HG02852 (cell line): Measurements from ENCODE around the gene PHLDB3.

Experiments used
- ATAC-seq: cut with Tn5 transposase; IDR thresholded peaks from one replicate; pipeline ENCODE4 v1.9.1; 2021; ENCODE audit warnings: mild to moderate bottlenecking, moderate library complexity; ENCODE audit not compliant: unreplicated experiment

The PHLDB3 gene

GRCh38 chr19:43471091-43471490, 33.5 kb downstream of the PHLDB3 start:
- ATAC-seq = no peak

DNA sequence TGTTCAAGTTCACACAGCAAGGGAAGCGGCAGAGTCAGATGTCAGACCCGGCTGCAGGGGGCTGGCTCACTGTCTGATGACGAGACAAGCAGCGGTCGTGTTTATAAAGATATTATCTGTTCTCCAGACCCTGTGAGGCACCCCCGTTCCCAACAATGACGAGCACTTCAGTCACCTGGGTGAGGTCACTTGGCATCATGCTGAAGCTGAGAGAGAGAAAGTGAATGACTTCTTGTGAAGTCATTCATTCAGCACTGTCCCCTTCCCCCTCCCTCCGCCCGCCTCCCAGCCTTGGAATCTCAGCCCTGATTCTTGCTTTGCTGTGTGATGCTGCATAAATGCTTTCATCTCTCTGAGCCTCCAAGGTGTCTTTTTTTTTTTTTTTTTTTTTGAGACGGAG, 34.3 kb downstream of the PHLDB3 start:
- no peak for ATAC-seq

GRCh38 chr19:43469160-43469480, 35.4 kb downstream of the PHLDB3 start:
- no peak for ATAC-seq

GRCh38 chr19:43468354-43469159, 36.0 kb downstream of the PHLDB3 start:
- ATAC-seq = no peak

DNA sequence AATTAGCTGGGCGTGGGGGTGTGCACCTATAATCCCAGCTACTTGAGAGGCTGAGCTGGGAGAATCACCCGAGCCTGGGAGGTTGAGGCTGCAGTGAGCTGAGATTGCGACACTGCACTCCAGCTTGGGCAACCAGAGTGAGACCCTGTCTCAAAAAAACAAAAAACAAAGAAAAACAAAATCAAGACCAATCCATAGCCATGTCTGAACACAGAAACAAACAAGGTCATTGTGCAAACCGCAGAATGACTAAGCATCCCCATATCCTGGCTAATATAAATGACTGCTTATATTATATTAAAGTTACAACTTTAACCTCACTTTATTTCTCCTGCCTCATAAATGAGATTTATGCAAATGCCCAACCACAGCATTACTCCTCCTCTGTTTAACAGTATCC, 36.8 kb downstream of the PHLDB3 start:
- ATAC-seq = no peak

- ATAC-seq = no peak
Observed at GRCh38 chr19:43467276-43467675, 37.3 kb downstream of the PHLDB3 start.

GRCh38 chr19:43466793-43467192, 37.8 kb downstream of the PHLDB3 start:
- ATAC-seq = no peak

DNA sequence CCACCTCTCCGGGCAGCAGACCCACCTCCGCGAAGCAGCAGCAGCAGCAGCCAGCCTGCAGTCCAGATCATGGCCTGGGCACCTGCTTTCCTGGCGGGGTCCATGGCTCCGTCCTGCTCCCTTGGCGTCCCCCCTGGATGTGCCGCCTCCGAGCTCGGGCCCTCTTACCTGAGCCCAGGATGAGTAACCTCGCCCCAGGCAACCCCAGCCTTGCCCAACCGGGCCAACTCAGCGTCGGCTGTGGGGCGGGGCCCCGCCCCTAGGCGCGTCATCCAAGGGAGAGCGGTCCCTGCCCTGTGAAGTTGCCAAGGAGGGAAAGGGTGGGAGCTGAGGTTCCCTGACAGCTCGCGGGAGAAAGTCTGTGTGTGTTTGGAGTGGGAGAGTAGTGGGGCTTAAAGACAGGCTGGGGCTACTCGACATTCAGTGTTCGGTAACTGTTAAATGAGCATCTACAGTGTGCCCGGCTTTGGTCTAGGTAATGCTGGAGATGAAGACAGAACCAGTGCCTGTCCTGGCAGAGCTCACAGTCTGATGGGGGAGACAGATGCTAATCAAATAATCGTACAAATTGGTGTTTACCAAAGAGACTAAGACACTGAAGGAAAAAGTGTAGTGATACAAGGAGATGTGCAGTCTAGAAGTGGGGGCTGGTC, 39.0 kb downstream of the PHLDB3 start, which contains the start of gene LYPD3:
LYPD3 (minus strand) TSS at position 141 of the 653 bp plus-strand sequence; CDS start at position 104, 37 bp downstream.
- ATAC-seq = no peak

DNA sequence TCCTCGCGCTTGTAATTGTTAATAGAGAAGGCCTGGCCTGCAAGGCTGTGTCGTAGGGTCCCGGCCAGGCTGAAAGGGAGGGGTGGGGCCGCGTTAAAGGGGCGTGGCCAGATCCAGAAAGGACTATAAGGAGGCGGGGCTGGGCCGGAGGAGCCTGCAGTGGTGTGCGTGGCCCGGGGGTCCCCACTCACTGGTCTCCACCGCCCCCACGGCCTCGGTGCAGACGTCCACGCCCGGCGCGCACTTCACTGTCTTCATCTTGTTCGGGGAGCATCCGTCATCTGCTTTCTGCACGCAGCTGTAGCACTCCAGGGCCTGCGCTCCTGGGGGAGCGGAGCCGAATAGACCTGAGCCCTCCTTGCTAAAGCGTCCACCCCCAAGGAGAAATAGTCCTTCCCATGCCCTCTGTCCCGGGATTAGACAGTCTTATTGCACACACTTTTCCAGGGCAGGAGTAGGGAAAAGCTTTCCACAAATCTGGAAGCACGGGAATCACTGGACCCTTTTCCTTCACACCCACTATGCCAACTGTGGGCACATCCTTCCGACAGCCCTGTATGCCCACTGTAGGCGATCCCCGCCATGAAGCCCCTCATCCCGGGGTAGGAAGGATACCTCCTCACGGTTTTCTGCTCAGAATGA, 40.3 kb downstream of the PHLDB3 start:
- ATAC-seq = peak; percentile 34

DNA sequence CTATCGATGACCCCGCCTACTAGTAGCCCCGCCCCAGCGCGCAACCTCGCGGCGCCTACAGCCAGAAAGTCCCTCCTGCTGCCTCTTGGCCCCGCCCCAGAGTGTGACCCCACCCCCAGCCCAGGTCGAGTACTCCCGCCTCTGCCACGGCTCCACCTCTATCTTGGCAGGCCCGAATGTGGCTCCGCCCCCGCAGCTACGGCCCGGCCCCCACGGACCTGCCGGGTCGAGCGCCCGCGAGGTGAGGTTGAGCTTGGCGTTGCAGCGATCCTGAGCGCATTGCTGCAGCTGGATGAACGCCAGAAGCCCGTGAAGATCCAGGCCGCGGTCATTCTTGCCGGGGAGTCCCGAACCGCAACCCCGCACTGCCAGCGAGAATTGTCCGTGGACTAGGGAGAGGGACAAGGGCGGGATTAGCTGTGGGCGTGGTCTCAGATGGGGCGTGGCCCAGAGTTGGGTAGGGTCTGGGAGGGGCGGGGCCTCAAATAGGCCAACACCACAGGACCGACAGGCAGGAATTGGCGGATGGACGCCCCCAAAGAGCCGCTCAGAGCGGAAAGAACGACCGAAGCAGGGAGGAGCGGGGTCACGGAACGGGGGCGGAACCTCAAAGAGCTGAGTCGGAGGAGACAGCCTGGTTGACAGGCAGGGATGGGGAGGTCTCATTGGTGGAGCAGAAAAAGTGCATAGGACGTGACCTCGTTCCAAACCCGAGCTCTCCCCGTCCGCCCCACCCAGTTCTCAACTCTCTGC, 41.0 kb downstream of the PHLDB3 start:
- peak; percentile 81 for ATAC-seq

DNA sequence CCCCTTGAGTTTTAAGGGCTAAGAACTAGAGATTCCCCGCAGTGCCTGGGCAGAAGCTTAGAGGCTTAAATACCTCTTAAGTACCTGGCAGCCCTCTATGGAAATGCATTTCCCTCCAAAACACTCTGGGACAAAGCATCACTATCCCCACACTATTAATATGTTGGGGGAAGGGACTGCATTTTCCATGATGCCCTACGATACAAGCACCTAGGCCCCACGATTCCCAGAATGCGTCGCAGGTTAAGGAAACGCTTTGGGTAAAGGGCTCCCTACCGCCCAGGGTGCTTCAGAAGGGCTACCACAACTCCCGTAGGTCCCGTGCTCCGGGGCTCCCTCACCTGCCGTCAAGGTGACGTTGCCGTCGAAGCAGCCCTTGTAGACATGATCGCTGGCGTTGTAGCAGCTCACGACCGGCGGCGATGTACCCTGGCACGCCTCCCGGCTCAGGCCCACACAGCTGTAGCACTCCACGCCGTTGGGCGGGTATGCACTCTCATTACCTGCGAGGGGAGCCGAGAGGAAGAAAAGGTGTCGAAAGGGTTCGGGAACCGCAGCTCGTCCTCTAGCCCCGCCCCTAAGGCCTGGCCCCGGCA, 41.7 kb downstream of the PHLDB3 start:
- ATAC-seq = no peak

DNA sequence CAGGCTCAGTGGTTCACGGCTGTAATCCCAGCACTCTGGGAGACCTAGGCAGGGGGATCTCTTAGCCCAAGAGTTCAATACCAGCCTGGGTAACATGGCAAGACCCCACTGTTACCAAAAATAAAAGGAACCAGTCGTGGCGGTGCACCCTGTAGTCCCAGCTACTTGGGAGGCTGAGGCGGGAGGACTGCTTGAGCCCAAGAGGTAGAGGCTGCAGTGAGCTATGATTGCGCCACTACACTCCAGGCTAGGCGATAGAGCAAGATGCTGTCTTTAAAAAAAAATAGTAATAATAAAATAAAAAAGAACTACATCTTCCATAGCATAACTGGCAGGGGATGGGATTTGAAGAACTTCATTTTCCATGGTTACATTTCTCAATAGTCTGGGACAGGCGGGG, 42.2 kb downstream of the PHLDB3 start:
- ATAC-seq = no peak

GRCh38 chr19:43461303-43461702, 43.2 kb downstream of the PHLDB3 start:
- no peak for ATAC-seq

- no peak for ATAC-seq
Observed at GRCh38 chr19:43460362-43461016, 44.1 kb downstream of the PHLDB3 start.

- no peak for ATAC-seq
Observed at GRCh38 chr19:43457809-43458208, 46.7 kb downstream of the PHLDB3 start.

DNA sequence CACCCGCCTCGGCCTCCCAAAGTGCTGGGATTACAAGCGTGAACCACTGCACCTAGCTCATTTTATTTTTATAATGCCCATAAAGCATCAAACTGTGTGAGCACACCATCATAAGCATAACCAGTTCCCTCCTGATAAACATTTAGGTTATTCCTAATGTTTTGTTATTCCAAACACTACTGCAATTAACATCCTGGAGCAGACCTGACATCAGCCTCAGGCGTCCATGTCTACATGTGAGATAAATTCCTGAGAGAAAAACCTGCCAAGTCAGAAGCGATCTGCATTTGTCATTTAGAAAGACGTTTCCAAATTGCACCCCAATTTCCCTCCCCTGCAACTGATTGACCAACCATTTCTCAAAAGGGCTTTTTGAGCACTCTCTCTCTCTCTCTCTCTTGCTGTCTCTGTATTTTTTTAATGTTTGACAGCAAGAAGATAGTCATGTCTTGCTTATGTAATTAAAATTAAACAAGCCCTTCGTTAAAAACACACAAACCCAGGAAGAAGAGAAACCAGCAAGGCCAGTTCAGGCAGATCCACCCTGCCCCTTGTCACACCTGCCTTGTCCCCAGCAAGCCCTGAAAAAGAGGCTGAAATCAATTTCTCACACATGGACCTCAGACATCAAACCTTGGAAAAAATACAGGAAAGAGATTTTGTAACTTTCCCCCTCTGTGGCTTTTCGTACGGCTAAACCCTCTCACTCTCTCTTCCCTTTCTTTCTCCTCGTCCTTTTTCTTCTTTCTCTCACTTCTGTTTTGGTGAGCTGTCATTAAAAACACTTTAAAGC, 49.0 kb downstream of the PHLDB3 start:
- no peak for ATAC-seq

GRCh38 chr19:43454031-43454430, 50.5 kb downstream of the PHLDB3 start:
- ATAC-seq = no peak

GRCh38 chr19:43452582-43452981, 52.0 kb downstream of the PHLDB3 start:
- ATAC-seq = no peak

GRCh38 chr19:43450545-43450997, 54.0 kb downstream of the PHLDB3 start:
- ATAC-seq = no peak
